Activated CD8-positive, alpha-beta T cell treated with anti-CD3 and anti-CD28 coated beads, Interleukin-2, amount 10 ng/mL, durations not matched to agents 7 days and 5 days (primary cell): Measurements from ENCODE around the gene GRM7. TPM values are rescaled to one million over a fixed set of nuclear protein-coding genes. Genes with fewer than 3 reads are reported as not detected.

Experiments
- ATAC-seq: fragments of 150-1000 bp; cut with Tn5 transposase; one replicate; pipeline ENCODE4 v1.10.0; 2021; ENCODE audit warnings: moderate library complexity
- CTCF ChIA-PET: fragments of 350-600 bp; sonication (Branson Sonifier 250); formaldehyde crosslinking; loops from one replicate; lab custom pipeline; 2021; ENCODE audit warnings: antibody characterized with exemption; lab: Charles Lee
- POLR2A ChIA-PET: fragments of 350-600 bp; sonication (Branson Sonifier 250); formaldehyde crosslinking; loops from one replicate; lab custom pipeline; 2021; ENCODE audit warnings: antibody characterized with exemption; lab: Charles Lee
- DNase-seq: peaks from one replicate; pipeline ENCODE4 v3.0.0-alpha.2; 2020
- H3K27ac Mint-ChIP-seq: one replicate; pipeline ENCODE4 v1.8.0; 2021; ENCODE audit warnings: mild to moderate bottlenecking, mixed read lengths
- H3K27me3 Mint-ChIP-seq: one replicate; pipeline ENCODE4 v1.8.0; 2021; ENCODE audit warnings: low read depth, mixed read lengths
- H3K36me3 Mint-ChIP-seq: one replicate; pipeline ENCODE4 v1.8.0; 2021; ENCODE audit warnings: low read depth, mixed read lengths
- H3K4me1 Mint-ChIP-seq: one replicate; pipeline ENCODE4 v1.8.0; 2021; ENCODE audit warnings: low read depth, mixed read lengths
- H3K4me3 Mint-ChIP-seq: one replicate; pipeline ENCODE4 v1.8.0; 2021; ENCODE audit warnings: mild to moderate bottlenecking, mixed read lengths
- H3K9me3 Mint-ChIP-seq: one replicate; pipeline ENCODE4 v1.8.0; 2022; ENCODE audit warnings: mixed read lengths; ENCODE audit not compliant: insufficient read depth
- total RNA-seq, 2 experiments: library from RNA; stranded (reverse); gene quantifications; one replicate each; pipeline ENCODE4 v1.2.3, GENCODE V29; 2021

GRM7 gene
- total RNA-seq, 2 experiments from 2014 or later, result not detected

GRCh38 chr3:7504886-7505775 lies 644.2 kb downstream of the GRM7 start:
- ATAC-seq (no peak), DNase-seq (no peak)
- ChIA-PET CTCF (no interaction called here), POLR2A (no interaction called here)
- no peak overlapping the region for H3K27ac Mint-ChIP-seq
- H3K36me3 Mint-ChIP-seq, result no peaks in the 10 kb centered on the region
- H3K4me1 Mint-ChIP-seq, result no peaks in the 10 kb centered on the region
- H3K4me3 Mint-ChIP-seq, result no peak overlapping the region
- H3K9me3 Mint-ChIP-seq, result peaks cover 1% of the 10 kb centered on the region
- no peaks in the 10 kb centered on the region for H3K27me3 Mint-ChIP-seq

DNA sequence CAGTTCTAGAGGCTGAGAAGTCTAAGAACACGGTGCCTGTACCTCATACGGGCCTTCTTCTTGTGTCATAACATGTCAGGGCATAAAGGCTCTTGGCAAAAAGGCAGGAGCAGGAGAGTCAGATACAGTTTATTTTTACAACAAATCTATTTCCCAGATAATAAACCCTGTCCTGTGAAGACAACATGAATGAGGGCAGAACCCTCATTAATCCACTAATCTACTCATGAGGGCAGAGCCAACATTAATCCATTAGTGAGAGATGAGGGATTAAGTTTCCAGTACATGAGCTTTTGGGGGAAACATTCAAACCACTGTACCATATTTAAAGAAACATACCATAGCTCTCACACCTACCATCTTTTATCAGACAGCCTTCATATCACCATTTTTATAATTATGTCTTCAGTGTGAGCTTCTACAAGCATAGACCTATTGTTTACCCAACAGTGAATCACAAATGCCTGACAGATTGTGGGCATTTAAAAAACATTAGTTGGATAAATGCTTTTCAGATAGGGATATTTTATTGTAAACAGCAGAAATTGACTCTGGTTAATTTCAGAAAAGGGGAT lies 645.8 kb downstream of the GRM7 start:
- Mint-ChIP-seq H3K9me3 (no peaks in the 10 kb centered on the region), H3K27me3 (no peaks in the 10 kb centered on the region), H3K27ac (no peak overlapping the region), H3K4me1 (no peaks in the 10 kb centered on the region), H3K36me3 (no peaks in the 10 kb centered on the region), H3K4me3 (no peak overlapping the region)
- ChIA-PET CTCF (no interaction called here), POLR2A (interaction anchor here (0.6 kb wide), 1 partner anchor 9 kb away, joined by 4 read pairs; no protein-coding TSS in a partner anchor)
- DNase-seq (no peak), ATAC-seq (no peak)

DNA sequence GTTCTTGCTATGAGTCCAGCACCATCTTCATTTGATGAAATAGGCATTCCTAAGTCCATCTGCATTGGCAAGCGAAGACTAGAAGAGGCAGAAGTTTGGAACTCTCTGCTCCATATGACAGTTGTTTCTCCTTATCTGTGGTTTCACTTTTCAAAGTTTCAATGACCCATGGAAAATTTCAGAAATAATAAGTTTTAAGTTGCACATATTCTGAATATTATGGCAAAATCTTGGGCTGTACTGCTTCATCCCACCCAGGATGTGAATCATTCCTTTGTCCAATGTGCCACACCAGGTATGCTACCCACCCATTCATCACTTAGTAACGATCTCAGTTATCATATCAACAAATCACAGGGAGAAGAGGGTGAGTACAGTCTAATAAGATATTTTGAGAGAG lies 647.9 kb downstream of the GRM7 start:
- Mint-ChIP-seq H3K4me3 (no peak overlapping the region), H3K36me3 (no peaks in the 10 kb centered on the region), H3K9me3 (no peaks in the 10 kb centered on the region), H3K4me1 (no peaks in the 10 kb centered on the region), H3K27ac (no peak overlapping the region), H3K27me3 (no peaks in the 10 kb centered on the region)
- ChIA-PET CTCF (no interaction called here), POLR2A (no interaction called here)
- ATAC-seq (no peak), DNase-seq (no peak)

DNA sequence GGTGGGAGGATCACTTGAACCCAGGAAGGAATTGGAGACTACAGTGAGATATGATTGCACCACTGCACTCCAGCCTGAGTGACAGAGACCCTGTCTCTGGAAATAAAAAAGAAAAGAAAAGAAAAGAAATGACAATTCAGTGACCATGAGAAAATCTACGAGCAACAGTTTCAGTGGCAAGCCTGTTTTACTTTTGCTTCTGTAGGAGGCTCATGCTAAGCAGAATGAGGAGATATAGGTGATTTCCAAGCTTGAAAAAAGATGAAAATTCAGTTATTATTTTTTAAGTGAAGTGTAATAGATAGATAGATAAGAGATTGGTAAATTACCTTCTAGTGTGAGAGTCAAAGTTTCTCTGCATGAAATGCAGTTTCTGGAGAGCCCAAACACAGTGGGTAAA lies 651.1 kb downstream of the GRM7 start:
- ATAC-seq (no peak), DNase-seq (no peak)
- Mint-ChIP-seq H3K36me3 (no peaks in the 10 kb centered on the region), H3K4me3 (no peak overlapping the region), H3K4me1 (no peaks in the 10 kb centered on the region), H3K27me3 (no peaks in the 10 kb centered on the region), H3K9me3 (no peaks in the 10 kb centered on the region), H3K27ac (no peak overlapping the region)
- ChIA-PET POLR2A (no interaction called here), CTCF (no interaction called here)

DNA sequence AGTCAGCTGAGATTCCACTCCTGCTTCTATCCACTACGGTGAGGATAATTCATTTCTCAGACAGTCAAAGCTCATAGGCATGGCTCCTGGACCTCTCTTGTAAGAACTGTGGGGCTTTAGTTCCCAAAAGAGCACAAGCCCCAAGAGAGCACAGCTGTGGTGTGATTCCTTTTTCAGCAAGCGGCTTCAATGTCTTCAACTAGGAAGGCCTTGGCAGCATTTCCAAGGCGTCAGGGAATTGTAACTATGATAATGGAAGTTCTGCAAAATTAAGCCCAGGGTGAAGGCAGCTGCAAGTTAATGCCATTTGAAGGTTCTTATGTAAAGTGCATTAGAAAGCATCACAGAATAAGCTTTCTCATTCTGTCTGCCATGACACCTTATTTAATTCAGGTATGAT lies 657.1 kb downstream of the GRM7 start:
- Mint-ChIP-seq H3K9me3 (no peaks in the 10 kb centered on the region), H3K36me3 (no peaks in the 10 kb centered on the region), H3K4me1 (no peaks in the 10 kb centered on the region), H3K27ac (no peak overlapping the region), H3K4me3 (no peak overlapping the region), H3K27me3 (no peaks in the 10 kb centered on the region)
- ATAC-seq (no peak), DNase-seq (no peak)
- ChIA-PET POLR2A (no interaction called here), CTCF (no interaction called here)

DNA sequence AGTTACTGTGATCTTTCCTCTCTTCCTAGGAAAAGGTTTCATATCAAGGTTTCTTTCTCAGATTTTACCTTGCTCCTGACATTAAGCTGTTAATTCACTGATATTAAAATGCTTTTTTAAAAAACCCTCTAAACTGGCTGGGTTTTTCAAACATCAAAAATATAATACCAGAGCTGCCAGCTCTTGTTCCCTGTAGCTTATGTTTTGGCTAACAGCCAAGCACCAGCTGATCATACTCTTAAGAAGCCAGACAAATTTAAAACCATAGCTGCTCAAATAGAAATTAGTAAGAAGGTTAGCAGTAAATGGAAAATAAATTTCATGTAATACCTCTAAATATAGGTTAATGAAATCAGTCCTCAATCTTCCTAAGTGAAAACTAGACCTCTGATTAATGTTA lies 657.5 kb downstream of the GRM7 start:
- H3K27ac Mint-ChIP-seq, result no peak overlapping the region
- CTCF ChIA-PET, result no interaction called here
- ATAC-seq, result no peak
- H3K36me3 Mint-ChIP-seq, result no peaks in the 10 kb centered on the region
- POLR2A ChIA-PET, result no interaction called here
- DNase-seq, result no peak
- H3K4me1 Mint-ChIP-seq, result no peaks in the 10 kb centered on the region
- no peaks in the 10 kb centered on the region for H3K27me3 Mint-ChIP-seq
- H3K4me3 Mint-ChIP-seq, result no peak overlapping the region
- H3K9me3 Mint-ChIP-seq, result no peaks in the 10 kb centered on the region

- ATAC-seq (no peak), DNase-seq (no peak)
- ChIA-PET POLR2A (no interaction called here), CTCF (no interaction called here)
- Mint-ChIP-seq H3K27ac (no peak overlapping the region), H3K4me3 (no peak overlapping the region), H3K36me3 (no peaks in the 10 kb centered on the region), H3K27me3 (no peaks in the 10 kb centered on the region), H3K9me3 (no peaks in the 10 kb centered on the region), H3K4me1 (no peaks in the 10 kb centered on the region)
These were observed 659.1 kb downstream of the GRM7 start for GRCh38 chr3:7520059-7520458.

DNA sequence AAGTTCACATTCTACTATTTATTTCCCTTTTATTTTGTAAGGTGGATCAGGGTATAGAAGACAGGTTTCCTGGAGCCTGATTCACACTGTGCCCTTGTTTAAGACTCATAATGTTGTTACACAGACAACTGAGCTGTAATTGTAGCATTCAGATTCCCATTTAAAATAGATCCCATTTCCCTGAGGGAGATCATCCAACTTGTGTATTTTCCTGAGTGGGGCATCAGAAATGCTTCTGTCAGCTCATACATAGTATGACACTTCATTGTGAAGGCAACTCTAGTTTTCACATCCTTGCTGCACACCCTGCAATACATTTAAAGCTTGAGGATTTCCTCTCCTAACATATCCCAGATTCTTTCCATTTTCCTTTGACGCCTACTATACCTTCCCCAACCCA lies 659.7 kb downstream of the GRM7 start:
- ATAC-seq (no peak), DNase-seq (no peak)
- Mint-ChIP-seq H3K27ac (no peak overlapping the region), H3K36me3 (no peaks in the 10 kb centered on the region), H3K4me1 (no peaks in the 10 kb centered on the region), H3K9me3 (no peaks in the 10 kb centered on the region), H3K4me3 (no peak overlapping the region), H3K27me3 (no peaks in the 10 kb centered on the region)
- ChIA-PET CTCF (no interaction called here), POLR2A (no interaction called here)

- Mint-ChIP-seq H3K4me1 (no peaks in the 10 kb centered on the region), H3K27ac (no peak overlapping the region), H3K9me3 (no peaks in the 10 kb centered on the region), H3K4me3 (no peak overlapping the region), H3K36me3 (no peaks in the 10 kb centered on the region), H3K27me3 (no peaks in the 10 kb centered on the region)
- CTCF ChIA-PET, result no interaction called here
- POLR2A ChIA-PET, result no interaction called here
- ATAC-seq (no peak), DNase-seq (no peak)
These were observed 675.6 kb downstream of the GRM7 start for GRCh38 chr3:7536510-7536909.

- DNase-seq, result no peak
- no peak for ATAC-seq
- no peaks in the 10 kb centered on the region for H3K36me3 Mint-ChIP-seq
- no peak overlapping the region for H3K27ac Mint-ChIP-seq
- POLR2A ChIA-PET, result no interaction called here
- H3K9me3 Mint-ChIP-seq, result no peaks in the 10 kb centered on the region
- H3K4me3 Mint-ChIP-seq, result no peak overlapping the region
- H3K27me3 Mint-ChIP-seq, result no peaks in the 10 kb centered on the region
- CTCF ChIA-PET, result no interaction called here
- H3K4me1 Mint-ChIP-seq, result no peaks in the 10 kb centered on the region
These were observed 676.0 kb downstream of the GRM7 start for GRCh38 chr3:7536921-7537320.

DNA sequence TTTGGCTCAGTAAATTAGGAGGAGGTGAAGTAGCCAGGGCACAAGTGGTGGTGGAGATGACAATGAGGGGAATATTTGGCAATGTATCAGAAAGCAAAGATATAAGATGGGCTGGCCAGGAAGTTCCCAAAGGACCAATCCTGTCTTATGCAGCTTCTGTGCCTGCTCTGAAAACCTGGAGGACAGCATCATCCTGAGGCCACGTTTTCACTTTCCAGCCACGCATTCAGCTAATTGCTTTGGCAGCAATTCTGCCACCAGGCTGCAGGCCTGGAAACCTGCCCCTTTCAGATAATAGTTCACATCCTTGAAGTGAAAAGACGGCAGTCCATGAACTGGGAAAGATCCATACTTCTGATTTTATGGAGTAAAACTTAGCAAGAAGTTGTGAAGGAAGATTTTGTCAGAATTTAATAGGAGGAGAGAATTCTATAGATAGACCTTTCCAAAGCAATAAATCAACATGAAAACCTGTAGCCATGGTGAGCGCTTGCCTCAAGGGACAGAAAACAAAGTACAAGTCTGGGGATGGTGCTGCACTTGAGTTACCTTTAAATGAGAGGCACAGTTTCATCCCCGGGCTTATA lies 682.5 kb downstream of the GRM7 start:
- Mint-ChIP-seq H3K4me3 (no peak overlapping the region), H3K36me3 (no peaks in the 10 kb centered on the region), H3K4me1 (no peaks in the 10 kb centered on the region), H3K27me3 (no peaks in the 10 kb centered on the region), H3K9me3 (no peaks in the 10 kb centered on the region), H3K27ac (no peak overlapping the region)
- ATAC-seq (no peak), DNase-seq (no peak)
- CTCF ChIA-PET, result no interaction called here
- POLR2A ChIA-PET, result no interaction called here

GRCh38 chr3:7545334-7545733 lies 684.4 kb downstream of the GRM7 start:
- DNase-seq, result no peak
- ATAC-seq, result no peak
- Mint-ChIP-seq H3K27ac (no peak overlapping the region), H3K4me3 (no peak overlapping the region), H3K9me3 (no peaks in the 10 kb centered on the region), H3K27me3 (no peaks in the 10 kb centered on the region), H3K4me1 (no peaks in the 10 kb centered on the region), H3K36me3 (no peaks in the 10 kb centered on the region)
- CTCF ChIA-PET, result no interaction called here
- POLR2A ChIA-PET, result no interaction called here
